HS-5 (cell line): ENCODE results near the gene DNER.
A peak's percentile ranks its signal among the peaks of the same experiment; 100 is the strongest.
"Not testable (repeated sequence)": the region's sequence is repeated elsewhere in the genome, so short reads cannot be mapped to it uniquely, and the experiment has no call there.

Experiments
- DNase-seq: peaks from one replicate; pipeline ENCODE4 v3.0.0-alpha.2; 2012; ENCODE audit warnings: low read depth

DNER gene

GRCh38 chr2:229715895-229716507, 1.6 kb upstream of the DNER start:
- DNase-seq: no peak

DNA sequence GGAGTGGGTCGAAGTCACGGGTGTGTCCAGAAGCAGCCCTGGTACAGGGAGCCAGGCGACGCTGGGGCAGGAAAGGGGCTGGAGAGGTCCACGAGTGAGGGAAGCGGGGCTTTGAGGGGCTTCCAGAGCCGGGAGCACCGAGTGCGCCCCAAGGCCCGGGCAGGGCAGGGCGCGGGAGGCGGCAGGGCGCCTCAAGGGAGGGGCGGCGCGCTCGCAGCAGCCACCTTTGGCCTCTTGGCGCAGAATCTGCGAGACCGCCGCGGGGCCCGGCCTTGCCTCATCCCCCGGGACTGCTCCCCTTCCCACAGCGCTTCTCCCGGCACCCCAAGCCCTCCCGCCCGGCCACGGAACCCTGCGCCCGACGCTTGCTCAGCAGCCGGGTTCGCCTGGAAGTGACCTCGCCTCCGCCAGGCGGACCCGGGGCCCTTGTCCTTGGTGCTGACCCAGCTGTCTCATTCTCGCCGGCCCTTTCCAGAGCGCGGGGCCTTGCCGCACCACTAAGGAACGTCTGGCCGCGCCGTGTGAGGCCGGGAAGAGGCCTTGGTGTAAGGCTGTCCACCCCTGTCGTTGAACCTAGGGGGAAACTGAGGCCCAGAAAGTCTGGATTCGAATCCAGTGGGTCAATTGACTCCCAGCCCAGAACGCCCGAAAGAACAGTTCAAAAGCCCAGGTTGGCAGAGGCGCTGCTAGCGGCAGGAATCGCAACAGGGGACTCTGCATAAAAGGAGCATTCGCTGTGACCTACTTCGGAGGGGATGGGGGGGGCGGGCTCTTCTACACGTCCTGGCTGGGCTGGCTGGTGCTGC, 584 bp upstream of the DNER start:
- DNase-seq: no peak

- no peak for DNase-seq
Observed at GRCh38 chr2:229713371-229714079, 830 bp downstream of the DNER start.

- DNase-seq: no peak
Observed at GRCh38 chr2:229712136-229712535, 2.2 kb downstream of the DNER start.

- DNase-seq: no peak
Observed at GRCh38 chr2:229708335-229708734, 6.0 kb downstream of the DNER start.

- DNase-seq: no peak
Observed at GRCh38 chr2:229703909-229704630, 10.3 kb downstream of the DNER start.

GRCh38 chr2:229701716-229702115, 12.6 kb downstream of the DNER start:
- DNase-seq: no peak

DNA sequence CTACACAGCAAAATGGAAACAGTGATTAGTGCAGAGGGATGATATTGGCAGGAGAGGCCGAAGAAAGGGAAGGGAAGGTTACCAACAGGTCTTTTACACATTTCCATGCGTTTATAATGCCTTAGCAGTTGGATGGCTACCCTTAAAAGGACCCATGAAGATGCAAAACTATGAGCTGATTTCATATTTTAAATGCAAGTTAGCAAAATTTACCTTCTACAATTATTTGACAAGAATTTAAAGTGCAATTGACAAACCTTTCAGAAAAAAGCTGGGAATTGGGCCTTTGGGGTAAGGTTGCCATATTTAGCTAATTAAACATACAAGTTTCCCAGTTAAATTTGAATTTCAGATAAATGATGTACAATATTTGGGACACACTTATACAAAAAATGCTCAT, 13.3 kb downstream of the DNER start:
- DNase-seq: no peak

DNA sequence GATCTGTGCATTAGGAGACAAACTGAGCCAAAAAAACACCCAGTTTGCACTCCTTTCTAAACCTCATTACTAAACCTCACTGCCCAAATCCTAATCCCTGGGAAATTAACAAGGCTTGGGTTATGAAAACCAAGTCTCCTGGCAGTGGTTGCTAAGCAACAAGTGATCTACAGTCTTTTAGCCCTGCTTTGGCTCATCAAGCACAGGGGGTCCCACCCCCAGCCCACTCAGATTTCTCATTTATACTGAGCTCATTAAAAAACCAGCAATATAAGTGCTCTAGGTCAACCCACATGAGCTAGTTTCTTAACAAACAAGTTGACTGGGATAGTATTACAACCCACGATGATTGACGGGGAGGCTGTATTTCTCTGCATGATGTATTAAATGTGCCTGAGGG, 18.4 kb downstream of the DNER start:
- DNase-seq: no peak

GRCh38 chr2:229693845-229694244, 20.5 kb downstream of the DNER start:
- DNase-seq: not testable (repeated sequence)

DNA sequence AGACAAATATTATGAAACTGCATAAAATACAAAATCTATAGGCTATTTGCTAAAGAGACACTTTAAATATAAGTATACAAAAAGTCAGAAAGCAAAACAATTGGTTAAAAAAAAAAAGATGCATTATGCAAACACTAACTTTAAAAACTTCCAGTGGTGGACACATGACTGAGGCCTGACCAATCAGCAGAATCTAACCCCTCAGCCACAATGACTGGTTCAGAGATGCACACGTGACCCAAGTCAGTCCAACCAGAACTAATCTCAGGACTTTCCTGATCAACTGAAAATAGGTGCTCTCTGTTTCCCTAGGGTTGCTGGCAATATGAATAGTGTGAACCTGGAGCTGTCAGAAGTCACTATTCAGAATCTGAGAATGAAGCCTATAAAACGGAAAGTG, 22.7 kb downstream of the DNER start:
- no peak for DNase-seq

GRCh38 chr2:229689307-229689839, 25.0 kb downstream of the DNER start:
- DNase-seq: no peak

- no peak for DNase-seq
Observed at GRCh38 chr2:229688141-229688540, 26.2 kb downstream of the DNER start.

GRCh38 chr2:229686122-229686919, 28.0 kb downstream of the DNER start:
- DNase-seq: no peak

DNA sequence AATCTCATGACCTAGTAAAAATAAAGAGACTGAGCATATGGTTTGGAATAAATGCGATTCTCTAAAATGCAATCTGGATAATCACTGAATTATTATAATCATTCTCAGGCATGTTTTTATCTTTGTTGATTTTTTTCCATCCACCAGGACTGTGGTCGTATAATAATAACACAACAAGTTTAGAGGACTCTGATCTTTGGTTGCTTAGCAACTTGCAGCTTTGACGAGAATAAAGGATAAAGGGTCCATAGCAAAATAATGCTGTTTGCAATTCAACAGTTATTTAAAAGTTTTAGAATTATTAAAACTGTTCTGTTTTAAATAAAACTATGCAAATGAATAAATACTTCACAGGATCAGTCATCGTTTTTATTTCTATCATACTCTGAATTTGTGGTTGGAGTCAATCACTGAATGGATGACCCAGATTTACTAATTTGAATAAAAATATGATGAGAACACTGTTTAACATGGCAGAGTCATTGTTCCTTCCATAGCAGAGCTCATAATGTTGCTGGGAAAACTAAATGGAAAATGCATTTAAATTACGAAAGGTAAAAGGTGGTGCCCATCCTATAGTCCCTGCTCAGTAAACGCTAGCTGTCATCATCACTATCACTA, 29.3 kb downstream of the DNER start:
- DNase-seq: no peak

GRCh38 chr2:229679393-229680125, 34.8 kb downstream of the DNER start:
- DNase-seq: peak; percentile 13

DNA sequence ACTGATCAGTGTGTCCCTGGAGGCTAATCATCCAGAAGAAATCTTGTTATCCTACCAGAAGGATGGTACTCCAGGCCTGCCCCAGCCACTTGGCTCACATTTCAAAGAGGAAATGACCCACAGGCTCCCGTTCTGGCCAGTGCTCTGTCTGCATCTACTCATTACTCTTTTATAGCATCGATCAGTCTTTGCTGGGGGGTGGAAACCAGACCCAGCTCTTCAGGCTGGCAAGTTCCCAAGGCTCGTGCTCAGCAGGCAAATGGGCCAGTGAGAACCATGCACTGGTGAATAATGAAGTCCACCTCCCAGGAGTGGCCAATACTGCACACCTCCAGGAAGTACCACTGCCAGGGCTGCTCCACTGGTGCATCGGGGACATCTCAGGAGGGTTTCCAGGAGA, 38.8 kb downstream of the DNER start:
- DNase-seq: no peak

DNA sequence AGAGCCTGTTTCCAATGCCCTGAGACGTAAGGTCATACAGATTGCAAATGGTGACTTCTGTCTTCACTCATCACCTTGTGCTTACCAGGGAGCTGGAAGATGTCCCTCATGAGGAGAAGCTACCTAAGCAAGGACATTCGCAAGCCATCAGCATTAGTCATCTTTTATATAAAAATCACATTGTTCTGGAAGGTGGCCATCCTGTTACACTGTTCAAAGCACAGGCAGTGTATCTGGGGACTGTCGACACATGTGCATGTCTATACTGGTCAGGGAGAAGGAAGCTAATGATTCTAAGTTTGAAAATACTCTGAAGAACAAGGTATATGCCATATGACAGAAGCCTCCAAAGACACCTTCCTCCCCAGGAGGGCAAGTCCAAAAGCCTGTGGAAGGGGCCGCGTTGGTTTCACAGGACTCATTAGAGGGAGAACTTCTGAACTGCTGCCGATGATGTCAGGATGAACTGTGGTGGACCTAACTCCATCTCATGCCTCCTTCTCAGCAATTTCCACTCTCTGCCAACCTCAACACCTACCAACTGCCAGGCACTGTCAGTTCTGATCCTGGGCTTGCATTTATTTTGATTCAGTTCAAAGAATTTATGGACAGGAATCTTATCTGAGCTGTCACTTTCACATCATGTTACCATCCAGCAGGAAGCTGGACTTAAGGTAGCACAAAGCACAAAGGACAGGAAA, 39.4 kb downstream of the DNER start:
- no peak for DNase-seq

DNA sequence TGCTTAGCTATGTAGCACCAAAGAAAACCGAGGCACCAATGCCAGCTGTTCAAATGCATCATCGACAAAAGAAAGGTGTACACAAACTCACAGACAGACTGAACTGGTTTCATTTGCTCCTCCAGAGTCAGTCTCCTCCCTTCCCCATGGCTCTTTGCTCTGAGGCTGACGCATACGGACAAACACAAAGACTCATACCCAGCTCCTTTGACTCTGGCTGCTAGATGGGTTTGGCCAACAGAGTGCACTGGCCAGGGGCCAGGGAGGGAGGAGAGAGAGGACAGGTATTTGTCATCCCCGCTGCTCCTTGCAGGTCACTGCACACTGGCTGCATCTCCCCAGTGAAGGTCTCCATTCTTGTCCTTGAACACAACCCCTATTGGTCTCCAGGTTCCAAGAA, 40.7 kb downstream of the DNER start:
- no peak for DNase-seq

DNA sequence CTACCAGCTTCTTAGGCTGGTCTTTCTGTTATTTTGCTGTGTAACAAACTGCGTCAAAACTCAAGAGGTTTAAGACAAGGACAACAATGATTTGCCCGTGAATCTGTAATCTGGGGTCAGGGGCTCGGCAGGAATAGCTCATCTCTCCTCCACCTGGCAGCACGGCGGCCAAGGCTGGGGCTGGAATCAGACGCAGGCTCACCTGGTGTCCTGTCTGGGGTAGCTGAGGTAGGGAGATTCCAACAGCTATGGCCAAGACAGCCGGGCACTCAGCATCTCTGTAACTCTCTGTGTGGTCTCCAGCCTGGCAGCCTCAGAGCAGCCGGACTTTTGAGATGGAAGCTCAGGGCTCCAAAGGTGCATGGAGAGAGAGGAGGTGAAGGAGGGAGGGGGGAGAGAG, 42.3 kb downstream of the DNER start:
- no peak for DNase-seq
